GM18858 (cell line): ENCODE results near the gene AKAP14.
"Not testable (repeated sequence)": the region's sequence is repeated elsewhere in the genome, so short reads cannot be mapped to it uniquely, and the experiment has no call there.

Source experiments
- ATAC-seq: cut with Tn5 transposase; IDR thresholded peaks from one replicate; pipeline ENCODE4 v1.9.1; 2021; ENCODE audit not compliant: unreplicated experiment

AKAP14 gene

DNA sequence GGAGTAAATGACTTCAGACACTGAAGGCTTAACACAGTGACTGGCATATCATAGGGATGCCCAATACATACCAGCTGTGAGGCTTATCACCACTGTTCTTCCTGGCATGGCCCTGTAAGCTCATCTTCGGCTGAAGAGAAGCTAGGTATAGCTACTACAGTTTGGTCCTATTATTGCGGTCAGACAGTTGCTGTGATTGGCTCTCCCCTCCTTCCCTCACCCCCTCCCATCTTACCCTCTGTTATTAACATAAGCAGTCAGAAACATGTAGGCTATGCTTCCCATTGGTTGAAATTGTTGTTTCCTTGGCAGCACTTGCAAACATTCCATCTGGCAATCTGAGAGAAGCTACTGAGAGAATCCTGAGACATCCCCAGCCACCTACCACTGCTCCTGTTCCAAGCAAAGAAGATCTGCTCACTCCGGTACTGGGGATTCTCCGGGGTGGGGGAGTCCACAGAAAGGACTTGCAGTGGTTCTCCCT lies at the start of gene AKAP14:
TSS of gene AKAP14 (plus strand) at position 51 of the 484 bp plus-strand sequence. CDS start 7,331 bp downstream, outside the sequence.
- ATAC-seq, result no peak

DNA sequence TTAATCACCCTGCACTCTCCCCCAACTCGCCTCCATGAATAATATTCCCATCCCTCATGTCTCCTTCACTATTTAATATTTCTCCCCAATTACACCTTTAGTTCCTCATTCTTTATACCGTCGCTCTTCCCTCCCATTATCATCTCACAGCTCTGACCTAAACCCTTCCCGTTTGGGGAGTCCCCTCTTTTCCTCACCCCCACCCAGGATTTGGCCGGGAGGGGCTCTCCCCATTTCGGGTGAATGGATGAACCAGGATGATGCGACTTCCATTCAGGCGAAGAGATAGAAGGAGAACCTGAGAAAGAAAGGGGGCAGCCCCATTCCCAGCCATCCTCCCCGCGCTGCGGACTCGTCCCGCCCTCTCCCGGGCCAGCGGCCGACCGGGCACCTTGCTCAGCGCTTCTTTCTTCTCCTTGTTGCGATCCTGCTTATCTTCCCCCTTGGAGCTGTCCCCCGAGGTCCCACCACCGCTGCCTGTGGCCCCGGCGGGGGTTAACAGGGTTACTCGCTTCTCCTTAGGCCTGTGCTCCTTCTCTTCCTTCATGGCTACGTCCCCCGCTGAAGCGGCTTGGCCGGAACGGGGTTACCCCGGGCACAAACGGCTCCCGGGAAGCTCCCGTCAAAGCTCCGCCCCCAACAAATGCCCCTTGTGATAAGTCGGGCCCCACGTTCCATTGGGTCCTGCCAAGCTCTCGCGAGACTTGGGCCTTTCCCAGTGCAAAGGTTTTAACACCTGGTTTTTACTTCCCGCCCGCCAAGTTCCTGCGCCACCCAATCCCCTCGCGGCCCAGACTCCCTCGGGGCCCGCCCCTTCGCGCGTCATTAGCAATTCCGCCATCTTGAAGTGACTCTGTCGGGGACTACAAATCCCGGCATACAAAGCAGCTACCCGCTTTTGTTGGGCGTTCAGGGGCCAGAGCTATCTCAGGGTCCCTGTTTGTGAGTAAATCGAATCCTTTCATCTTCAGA lies 43.0 kb upstream of the AKAP14 start, which contains the start of gene UPF3B:
TSS of gene UPF3B (minus strand) at position 582 of the 972 bp plus-strand sequence. CDS start at position 547, 35 bp downstream.
- ATAC-seq, result peak; percentile 93

DNA sequence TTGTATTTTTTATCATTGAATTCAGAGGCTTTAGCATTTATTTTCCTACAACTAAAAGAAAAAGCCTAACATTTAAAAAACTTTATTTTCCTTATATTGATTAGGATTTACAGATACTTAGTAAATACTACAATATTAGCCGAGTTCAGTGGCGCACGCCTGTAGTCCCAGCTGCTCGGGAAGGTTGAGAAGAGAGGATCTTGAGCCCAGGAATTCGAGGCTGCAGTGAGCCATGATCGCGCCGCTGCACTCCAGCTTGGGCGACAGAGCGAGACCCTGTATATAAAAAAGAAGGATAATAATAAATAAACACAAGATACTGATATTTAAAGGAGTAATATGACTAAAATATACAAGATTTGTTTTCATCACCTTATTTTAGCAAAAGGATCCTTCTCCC lies 42.2 kb upstream of the AKAP14 start:
- no peak for ATAC-seq

DNA sequence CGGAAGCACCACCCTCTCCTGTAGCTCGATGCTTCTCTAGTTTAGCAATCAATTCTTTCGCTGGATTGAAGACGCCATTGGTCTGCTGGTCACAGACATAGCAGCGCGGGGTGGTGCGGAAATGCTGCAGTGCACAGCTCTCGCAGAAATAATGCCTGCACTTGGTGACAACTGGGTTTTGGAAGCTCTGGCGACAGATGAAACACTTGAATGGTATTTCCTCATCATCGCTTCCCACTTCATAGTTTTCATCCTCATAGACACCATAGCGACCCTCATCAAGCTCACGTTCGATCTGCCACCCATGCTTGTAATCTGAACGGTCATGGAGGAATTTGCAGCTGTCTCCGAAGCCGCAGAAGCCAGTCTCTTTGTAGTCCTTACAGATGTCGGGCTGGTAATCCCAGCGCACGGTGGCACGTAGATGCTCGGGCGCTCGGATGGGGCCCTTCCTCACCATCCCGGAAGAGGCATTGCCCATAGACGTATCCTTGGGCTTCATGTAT lies 25.0 kb upstream of the AKAP14 start:
- ATAC-seq, result no peak

DNA sequence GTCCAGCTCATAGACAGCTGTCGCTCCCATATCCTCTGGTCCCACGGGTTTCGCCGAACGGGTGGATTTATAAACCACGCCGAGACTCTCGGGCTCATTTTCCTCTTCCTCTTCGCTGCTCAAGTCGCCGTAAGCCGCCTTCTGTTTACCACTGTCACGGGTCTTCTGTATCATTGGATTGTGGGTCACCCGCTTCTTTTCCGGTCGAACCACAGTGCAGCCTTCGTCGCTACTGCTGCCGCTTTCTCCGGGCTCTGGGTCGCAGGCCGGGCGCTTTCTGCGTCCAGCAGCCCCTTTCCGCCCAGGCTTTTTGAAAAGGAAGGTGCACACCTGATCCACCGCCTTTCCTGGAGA lies 24.5 kb upstream of the AKAP14 start:
- ATAC-seq, result peak; percentile 15

DNA sequence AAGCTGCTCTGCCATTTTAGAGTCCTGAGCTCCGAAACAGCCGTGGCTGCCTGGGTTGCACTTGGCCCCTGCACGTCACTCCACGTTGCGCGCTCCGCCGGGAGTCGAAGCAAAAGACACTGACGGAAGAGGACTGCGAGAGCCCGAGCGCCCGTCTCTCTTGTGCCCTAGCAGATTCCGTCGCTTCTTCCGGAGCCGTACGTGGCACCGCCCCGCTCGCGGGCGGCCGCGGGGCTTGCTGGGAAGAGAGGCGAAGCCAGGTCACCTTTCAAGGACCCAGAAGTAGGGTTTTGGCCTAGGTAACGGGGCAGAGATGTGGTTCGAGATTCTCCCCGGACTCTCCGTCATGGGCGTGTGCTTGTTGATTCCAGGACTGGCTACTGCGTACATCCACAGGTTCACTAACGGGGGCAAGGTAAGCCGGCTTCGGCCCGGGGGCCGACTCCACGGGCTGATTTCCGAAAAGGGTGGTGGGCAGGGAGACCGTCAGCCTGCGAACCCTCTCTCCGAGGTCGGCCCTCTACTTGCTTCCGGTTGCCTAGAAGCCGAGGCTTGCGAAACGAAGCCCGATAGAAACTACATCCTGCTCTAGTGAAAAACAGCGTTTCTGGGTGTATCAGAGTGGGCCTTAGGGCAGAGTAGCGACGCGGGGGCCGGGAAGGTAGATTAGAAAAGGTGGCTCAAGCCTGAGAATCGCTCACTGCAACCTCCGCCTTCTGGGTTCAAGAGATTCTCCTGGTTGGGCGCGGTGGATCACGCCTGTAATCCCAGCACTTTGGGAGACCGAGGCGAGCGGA lies 23.9 kb upstream of the AKAP14 start, which contains the start of the genes NDUFA1 and RNF113A:
TSS of gene NDUFA1 (plus strand) at position 234 of the 797 bp plus-strand sequence. CDS start at position 314, 80 bp downstream.
TSS of gene RNF113A (minus strand) at position 135 of the 797 bp plus-strand sequence. CDS start at position 15, 120 bp downstream.
- peak; percentile 92 for ATAC-seq

DNA sequence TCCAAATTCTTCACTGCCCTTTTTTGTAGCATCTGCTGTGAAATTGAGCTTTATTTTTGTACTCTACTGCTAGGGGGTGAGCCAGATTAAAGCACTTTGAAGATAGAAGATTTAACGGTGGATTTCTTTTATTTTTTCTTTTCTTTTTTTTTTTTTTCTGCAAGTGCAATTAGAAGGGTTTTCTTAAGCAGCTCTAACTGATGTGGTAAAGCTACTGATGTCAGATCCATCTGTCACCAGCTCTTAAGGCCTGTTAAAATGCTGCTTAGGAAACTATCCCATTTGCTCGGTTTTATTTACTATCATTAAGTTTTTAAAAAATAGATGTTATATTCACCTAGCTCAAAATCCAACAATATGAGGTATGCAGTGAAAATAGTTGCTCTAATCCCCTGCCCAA lies 17.0 kb upstream of the AKAP14 start:
- no peak for ATAC-seq

DNA sequence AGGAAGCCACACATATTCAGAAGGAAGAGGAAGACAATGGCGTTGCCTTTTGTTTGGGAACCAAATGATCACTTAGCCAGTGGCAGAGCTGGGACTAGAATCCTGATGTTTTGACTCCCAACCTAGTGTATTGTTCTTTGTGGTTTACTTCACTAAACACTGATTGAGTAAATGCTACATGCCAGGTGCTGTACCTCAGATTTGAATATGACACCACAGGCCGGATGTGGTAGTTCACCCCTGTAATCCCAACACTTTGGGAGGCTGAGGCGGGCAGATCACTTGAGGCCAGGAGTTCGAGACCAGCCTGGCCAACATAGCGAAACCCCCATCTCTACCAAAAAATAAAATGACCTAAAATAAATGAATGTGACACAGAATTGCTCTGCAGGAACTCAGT lies 15.6 kb upstream of the AKAP14 start:
- no peak for ATAC-seq

DNA sequence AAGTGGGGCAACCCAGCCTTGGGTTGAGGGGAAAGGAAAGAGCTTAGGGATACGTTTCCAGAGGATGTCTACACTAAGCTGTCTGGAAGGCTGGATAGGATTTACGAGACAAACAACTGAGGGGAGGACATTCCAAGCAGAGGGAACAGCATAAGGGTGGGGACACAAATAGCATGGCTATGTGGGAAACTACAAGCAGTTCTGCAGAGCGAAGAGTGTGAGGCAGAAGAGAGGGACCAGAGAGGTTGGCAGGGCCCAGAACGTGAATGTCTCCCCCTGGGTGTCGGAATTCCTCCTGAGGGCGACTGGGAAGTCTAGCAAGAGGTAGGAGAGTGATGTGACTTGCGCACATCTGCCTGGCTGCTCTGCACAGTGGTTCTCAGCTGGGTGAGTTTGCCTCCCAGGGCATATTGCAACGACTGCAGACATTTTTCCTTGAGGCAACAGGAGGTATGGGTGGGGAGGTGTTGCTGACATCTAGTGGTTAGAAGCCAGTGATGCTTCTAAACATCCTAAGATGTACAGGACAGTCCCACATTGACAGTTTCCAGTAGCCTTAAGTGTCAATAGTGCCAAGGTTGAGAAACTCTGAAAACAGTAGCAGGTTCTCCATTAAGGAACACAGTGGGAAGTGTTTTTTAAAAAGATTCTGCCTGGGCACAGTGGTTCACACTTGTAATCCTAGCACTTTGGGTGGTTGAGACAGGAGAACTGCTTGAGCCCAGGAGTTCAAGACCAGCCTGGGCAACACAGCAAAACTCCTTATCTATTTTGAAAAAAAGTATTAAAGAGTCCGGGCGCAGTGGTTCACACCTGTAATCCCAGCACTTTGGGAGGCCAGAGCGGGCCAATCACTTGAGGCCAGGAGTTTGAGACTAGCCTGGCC lies 14.9 kb upstream of the AKAP14 start:
- ATAC-seq, result peak; percentile 82

DNA sequence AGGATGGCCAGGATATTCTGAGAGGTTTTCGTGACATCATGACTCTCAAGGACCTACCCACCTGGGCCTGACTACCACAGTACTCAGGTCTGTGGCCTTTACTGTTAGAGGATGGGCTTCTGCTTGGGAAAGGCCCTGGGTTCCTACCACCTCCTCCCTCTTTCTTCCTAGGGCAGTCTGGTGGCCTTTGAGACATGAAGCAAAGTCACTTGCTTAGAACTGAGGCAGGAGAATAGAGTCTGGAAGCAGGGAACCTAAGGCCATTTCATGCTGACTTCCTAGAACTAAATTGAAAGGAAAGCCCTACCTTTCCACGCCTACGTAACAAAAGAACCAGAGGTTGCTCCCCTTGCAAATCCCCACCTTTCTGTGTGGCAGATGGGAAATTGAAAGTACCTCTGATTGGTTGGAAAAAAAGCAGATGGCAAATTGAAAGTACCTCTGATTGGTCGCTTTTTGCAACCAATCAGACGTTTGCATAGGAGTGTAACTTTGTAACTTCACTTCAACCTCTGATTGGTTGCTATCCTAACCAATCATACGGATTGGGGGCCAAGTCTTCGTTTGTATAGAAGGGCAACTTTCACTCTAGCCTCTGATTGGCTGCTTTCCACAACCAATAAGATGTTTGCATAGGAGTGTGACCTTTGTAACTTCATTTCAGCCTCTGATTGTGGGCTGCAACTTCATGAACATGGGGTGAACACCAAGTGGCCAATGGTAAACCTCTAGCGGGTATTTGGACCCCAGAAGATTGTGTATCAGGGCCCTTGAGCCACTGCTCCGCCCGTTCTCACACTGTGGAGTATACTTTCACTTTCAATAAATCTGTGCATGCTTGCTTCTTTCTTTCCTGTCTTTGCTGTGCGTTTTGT lies 9.9 kb upstream of the AKAP14 start:
- no peak for ATAC-seq

DNA sequence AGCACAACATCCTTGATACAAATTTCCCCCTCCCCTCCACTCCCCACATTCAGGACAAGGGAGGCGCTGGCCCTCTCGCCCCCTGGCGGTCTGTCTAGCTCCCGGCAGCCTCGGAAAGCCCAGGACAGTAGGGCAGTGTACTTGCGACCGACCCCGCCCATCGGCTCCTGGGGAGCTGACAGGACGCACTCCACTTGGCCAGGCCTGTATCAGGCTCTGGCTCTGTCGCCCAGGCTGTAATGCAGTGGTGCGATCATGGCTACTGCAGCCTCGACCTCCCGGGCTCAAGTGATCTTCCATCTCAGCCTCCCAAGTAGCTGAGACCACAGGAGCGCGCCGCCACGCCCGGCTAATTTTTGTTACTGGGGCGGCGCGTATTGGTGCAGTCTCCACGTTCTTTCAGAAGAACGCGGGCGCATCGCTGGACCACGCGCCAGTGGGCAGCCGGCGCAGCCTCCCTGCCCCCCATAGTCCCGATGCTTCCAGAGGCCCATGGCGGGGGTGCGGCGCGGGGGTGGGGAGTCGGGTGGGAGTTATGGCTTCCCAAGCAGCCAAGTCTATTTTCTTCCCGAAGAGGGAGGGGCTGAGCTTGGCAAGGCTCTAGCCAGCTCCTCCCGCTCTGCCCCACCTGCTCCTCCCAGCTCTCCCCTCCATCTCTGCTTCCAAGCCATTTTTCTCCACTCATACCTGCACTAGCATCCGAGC lies 7.8 kb upstream of the AKAP14 start:
- ATAC-seq, result no peak

DNA sequence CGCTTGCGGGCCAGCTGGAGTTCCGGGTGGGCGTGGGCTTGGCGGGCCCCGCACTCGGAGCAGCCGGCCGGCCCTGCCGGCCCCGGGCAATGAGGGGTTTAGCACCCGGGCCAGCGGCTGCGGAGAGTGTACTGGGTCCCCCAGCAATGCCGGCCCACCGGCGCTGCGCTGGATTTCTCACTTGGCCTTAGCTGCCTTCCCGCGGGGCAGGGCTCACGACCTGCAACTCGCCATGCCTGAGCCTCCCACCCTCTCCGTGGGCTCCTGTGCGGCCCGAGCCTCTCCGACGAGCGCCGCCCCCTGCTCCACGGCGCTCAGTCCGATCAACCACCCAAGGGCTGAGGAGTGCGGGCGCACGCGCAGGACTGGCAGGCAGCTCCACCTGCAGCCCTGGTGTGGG lies 5.1 kb upstream of the AKAP14 start:
- not testable (repeated sequence) for ATAC-seq

DNA sequence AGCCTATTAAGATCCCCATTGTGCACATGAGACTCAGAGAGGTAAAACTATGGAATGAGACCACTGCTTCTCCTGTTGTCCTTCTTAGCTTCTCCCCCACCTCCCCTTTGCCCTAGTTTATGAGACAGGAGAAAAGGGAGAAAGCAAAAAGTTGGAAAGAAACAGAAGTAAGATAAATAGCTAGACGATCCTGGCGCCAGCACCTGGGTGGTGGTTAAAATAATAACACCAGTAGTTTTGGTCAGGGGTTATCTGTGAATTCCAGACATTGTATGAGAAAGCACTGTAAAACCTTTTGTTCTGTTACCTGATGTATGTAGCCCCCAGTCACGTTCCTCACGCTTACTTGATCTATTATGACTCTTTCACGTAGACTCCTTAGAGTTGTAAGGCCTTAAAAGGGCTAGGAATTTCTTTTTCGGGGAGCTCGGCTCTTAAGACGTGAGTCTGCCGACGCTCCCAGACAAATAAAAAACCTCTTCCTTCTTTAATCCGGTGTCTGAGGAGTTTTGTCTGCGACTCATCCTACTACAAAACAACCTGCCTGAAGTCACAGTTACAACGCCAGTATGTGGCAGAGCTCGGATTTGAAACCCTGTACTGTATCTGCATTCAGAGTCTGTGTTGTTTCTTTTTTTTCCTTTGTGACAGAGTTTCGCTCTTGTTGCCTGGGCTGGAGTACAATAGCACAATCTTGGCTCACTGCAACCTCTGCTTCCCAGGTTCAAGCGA lies 3.6 kb upstream of the AKAP14 start:
- not testable (repeated sequence) for ATAC-seq

DNA sequence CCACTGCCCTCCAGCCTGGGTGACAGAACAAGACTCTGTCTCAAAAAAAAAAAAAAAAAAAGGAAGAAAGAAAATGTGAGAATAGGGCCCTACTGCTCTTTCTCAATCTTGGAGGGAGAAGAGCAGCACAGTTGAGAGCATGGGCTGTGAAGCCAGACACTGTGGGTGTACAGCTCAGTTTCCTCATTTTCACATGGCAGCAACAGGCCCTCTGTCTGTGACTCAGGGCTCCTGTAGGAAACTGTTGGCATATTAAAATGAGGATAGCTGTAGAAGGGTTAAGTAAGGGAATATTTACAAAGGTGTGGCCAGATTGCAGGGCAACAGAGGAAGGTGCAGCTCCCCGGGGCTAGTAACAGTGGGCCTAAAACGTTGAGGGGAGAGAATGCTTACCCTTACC lies 3.4 kb downstream of the AKAP14 start:
- ATAC-seq, result no peak

DNA sequence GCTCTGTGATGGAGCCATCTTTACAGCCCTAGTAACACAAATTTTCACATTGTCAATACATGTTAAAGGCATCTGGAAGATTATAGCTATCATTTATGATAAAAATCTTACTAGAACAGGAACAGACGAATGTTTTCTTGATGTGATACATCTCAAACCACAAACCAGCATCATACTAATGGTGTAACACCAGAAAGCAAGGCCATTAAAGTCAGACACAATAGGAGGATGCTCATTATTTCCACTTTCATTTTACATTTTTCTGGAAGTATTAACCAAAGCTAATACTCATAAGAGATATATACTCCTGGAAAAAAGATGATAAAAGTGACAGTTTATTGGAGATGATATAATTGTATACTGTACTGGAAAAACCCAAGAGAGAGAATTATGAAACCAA lies 5.3 kb downstream of the AKAP14 start:
- ATAC-seq, result no peak

DNA sequence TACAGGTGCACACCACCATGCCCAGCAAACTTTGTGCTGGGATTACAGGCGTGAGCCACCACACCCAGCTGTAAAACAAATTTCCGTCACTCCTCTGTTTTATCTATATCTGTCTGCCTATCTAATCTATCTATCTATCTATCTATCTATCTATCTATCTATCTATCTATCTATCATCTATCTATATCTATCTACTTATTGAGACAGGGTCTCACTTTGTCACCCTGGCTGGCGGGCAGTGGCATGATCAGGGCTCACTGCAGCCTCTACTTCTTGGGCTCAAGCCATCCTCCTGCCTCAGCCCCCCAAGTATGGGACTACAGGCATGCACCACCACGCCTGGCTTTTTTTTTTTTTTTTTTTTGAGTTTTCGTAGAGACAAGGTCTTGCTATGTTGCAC lies 20.6 kb downstream of the AKAP14 start:
- no peak for ATAC-seq

DNA sequence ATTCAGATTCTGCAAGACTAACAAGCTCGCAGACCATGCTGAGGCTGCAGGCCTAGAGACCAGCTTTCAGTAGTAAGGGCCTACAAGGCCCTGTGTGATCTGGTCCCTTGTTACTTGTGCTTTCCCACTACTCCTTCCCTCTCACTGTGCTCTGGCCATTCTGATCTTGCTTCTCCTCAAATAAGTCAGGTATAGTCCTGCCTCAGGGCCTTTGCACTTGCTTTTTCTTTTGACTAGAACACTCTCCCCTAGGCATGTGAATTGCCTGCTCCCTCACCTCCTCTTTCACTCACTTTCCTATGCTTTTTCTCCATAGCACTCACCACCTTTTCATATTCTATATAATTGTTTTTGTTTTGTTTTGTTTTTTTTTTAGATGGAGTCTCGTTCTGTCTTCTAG lies 22.2 kb downstream of the AKAP14 start:
- no peak for ATAC-seq
